Lower leg skin (tissue), 3 donors: ENCODE results near the gene RBM27.

Experiments used
- POLR2A ChIP-seq, 2 donors: fragments of 450-650 bp; IDR thresholded peaks; one replicate each; pipeline ENCODE4 v1.6.1; 2016 to 2017; ENCODE audit warnings: antibody characterized with exemption in 2 of 2, mild to moderate bottlenecking in 1 of 2, moderate library complexity in 1 of 2
- TF ChIP-seq, protein P1 (sequence below), 3 donors: fragments of 450-650 bp; IDR thresholded peaks; one replicate each; pipeline ENCODE4 v1.5.1; 2016; ENCODE audit warnings: antibody characterized with exemption in 3 of 3, mild to moderate bottlenecking in 3 of 3, moderate library complexity in 2 of 3

DNA sequence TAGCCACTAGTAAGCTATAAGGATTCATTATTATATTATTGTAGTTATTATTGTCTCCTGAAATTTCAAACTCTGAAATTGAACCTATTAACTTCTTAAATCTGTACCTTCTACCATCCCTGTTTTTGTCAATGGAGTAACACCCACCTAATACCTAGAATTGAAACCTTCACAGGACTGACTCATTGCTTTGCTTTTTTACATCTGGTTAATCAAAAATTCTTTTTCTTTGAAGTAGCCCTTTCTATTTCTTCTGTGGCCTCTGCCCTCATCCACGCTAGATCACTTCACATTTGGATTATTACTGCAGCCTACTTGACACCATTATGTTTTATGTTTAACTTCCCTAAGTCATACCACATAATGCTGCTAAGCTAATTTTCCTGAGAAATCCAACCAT, 35.6 kb downstream of the RBM27 start:
- TF ChIP-seq, protein P1, sequence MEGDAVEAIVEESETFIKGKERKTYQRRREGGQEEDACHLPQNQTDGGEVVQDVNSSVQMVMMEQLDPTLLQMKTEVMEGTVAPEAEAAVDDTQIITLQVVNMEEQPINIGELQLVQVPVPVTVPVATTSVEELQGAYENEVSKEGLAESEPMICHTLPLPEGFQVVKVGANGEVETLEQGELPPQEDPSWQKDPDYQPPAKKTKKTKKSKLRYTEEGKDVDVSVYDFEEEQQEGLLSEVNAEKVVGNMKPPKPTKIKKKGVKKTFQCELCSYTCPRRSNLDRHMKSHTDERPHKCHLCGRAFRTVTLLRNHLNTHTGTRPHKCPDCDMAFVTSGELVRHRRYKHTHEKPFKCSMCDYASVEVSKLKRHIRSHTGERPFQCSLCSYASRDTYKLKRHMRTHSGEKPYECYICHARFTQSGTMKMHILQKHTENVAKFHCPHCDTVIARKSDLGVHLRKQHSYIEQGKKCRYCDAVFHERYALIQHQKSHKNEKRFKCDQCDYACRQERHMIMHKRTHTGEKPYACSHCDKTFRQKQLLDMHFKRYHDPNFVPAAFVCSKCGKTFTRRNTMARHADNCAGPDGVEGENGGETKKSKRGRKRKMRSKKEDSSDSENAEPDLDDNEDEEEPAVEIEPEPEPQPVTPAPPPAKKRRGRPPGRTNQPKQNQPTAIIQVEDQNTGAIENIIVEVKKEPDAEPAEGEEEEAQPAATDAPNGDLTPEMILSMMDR (IDR thresholded peaks at IDR 0.05), result no peak
- no peak for TF ChIP-seq POLR2A (IDR thresholded peaks at IDR 0.05)
